Lower leg skin (tissue), 3 donors: ENCODE results near the gene CNGA3.

Experiments used
- CTCF ChIP-seq, 3 donors: fragments of 450-650 bp; IDR thresholded peaks; one replicate each; pipeline ENCODE4 v1.5.1; 2016; ENCODE audit warnings: antibody characterized with exemption in 3 of 3, mild to moderate bottlenecking in 3 of 3, moderate library complexity in 2 of 3
- POLR2A ChIP-seq, 2 donors: fragments of 450-650 bp; IDR thresholded peaks; one replicate each; pipeline ENCODE4 v1.6.1; 2016 to 2017; ENCODE audit warnings: antibody characterized with exemption in 2 of 2, mild to moderate bottlenecking in 1 of 2, moderate library complexity in 1 of 2

- TF ChIP-seq CTCF (IDR thresholded peaks at IDR 0.05) (no peak), POLR2A (IDR thresholded peaks at IDR 0.05) (no peak)
Measured at GRCh38 chr2:98374958-98375570, 28.8 kb downstream of the CNGA3 start.
